GM12878 (cell line): ENCODE results near the gene UBE2E3. TPM values are rescaled to one million over a fixed set of nuclear protein-coding genes. Genes with fewer than 3 reads are reported as not detected.

ENCODE experiments used
- ATAC-seq: fragments of 200-7000 bp; cut with Tn5 transposase; 3 replicates; pipeline ENCODE4 v1.9.1; 2020; ENCODE audit warnings: mild to moderate bottlenecking, moderate library complexity
- BruUV-seq: library from RNA; stranded (reverse); fragments of 400-500 nt; replicated peaks from 2 replicates; lab custom pipeline; 2021; lab: Mats Ljungman, UMichigan
- CTCF ChIA-PET: fragments of 300-600 bp; sonication (Branson Sonifier 250); formaldehyde crosslinking; extraction: SDS; loops from one replicate; lab custom pipeline; 2021; ENCODE audit warnings: inconsistent platforms; lab: Yijun Ruan, JAX
- POLR2A ChIA-PET: fragments of 350-600 bp; formaldehyde crosslinking; extraction: SDS; loops from one replicate; lab custom pipeline; 2021; ENCODE audit warnings: inconsistent platforms; lab: Charles Lee
- RAD21 ChIA-PET: fragments of 300-600 bp; sonication (Branson Sonifier 250); formaldehyde crosslinking; loops from one replicate; lab custom pipeline; 2023; ENCODE audit warnings: antibody characterized with exemption; ENCODE audit not compliant: unreplicated experiment; lab: Charles Lee
- SMC1A ChIA-PET: fragments of 300-600 bp; sonication (Branson Sonifier 250); formaldehyde crosslinking; loops from one replicate; lab custom pipeline; 2023; ENCODE audit not compliant: unreplicated experiment, uncharacterized antibody; lab: Charles Lee
- DNase-seq: peaks from one replicate; pipeline ENCODE4 v3.0.0-alpha.2; 2011; ENCODE audit warnings: low read depth, low spot score
- FAIRE-seq: peaks from 3 replicates; lab custom pipeline; 2011; peaks lifted over from hg19 to GRCh38; lab: Jason Lieb, UNC
- H2AFZ ChIP-seq: 2 replicates; pipeline ENCODE4 v1.6.0; 2011; ENCODE audit warnings: low read depth, low read length, control low read depth; ENCODE audit not compliant: control insufficient read depth
- H3K27ac ChIP-seq: 2 replicates; pipeline ENCODE4 v1.5.1; 2011; ENCODE audit warnings: control low read depth; ENCODE audit not compliant: control insufficient read depth, insufficient read depth
- H3K27me3 ChIP-seq, 2 experiments: replicated peaks in 1 of 2; 2 replicates each; pipeline versions ENCODE4 v1.6.0 to v1.6.1; 2011; ENCODE audit warnings: low read length in 1 of 2; ENCODE audit not compliant: control insufficient read depth in 2 of 2, insufficient read depth in 2 of 2
- H3K36me3 ChIP-seq, 2 experiments: 2 replicates each; pipeline ENCODE4 v1.5.1; 2011; ENCODE audit warnings: low read length in 1 of 2; ENCODE audit not compliant: control insufficient read depth in 2 of 2, insufficient read depth in 2 of 2
- H3K4me1 ChIP-seq: 2 replicates; pipeline ENCODE4 v1.6.1; 2011; ENCODE audit warnings: mild to moderate bottlenecking, low read length, moderate library complexity, mixed read lengths; ENCODE audit not compliant: control insufficient read depth, insufficient read depth
- H3K4me2 ChIP-seq: 2 replicates; pipeline ENCODE4 v1.6.0; 2011; ENCODE audit warnings: control low read depth; ENCODE audit not compliant: control insufficient read depth, insufficient read depth
- H3K4me3 ChIP-seq: fragments of 200-600 bp; sonication (generic); 2 replicates; pipeline ENCODE4 v1.5.1; 2016
- H3K79me2 ChIP-seq: 2 replicates; pipeline ENCODE4 v1.6.0; 2011; ENCODE audit warnings: low read length; ENCODE audit not compliant: control insufficient read depth, insufficient read depth
- H3K9ac ChIP-seq: 2 replicates; pipeline ENCODE4 v1.8.0; 2011; ENCODE audit warnings: low read length, control low read depth, mixed read lengths; ENCODE audit not compliant: control insufficient read depth, insufficient read depth
- H3K9me3 ChIP-seq: replicated peaks from 3 replicates; pipeline ENCODE4 v1.5.1; 2011; ENCODE audit warnings: mild to moderate bottlenecking, low read length; ENCODE audit not compliant: control insufficient read depth, insufficient read depth
- H4K20me1 ChIP-seq: 2 replicates; pipeline ENCODE4 v1.6.0; 2011; ENCODE audit not compliant: control insufficient read depth, insufficient read depth
- BCL11A ChIP-seq: IDR thresholded peaks from 2 replicates; pipeline ENCODE4 v1.6.1; 2011; ENCODE audit warnings: low read depth, low read length
- CHD2 ChIP-seq: IDR thresholded peaks from 2 replicates; pipeline ENCODE4 v1.6.1; 2011; ENCODE audit warnings: low read depth, low read length, improper control_type of control experiment, borderline replicate concordance
- ESRRA ChIP-seq: IDR thresholded peaks from 2 replicates; pipeline ENCODE4 v1.6.1; 2012; ENCODE audit warnings: mild to moderate bottlenecking, low read length, improper control_type of control experiment
- IKZF2 ChIP-seq, 2 experiments: fragments of 450-650 bp; IDR thresholded peaks; 2 replicates each; pipeline ENCODE4 v1.6.1; 2017; ENCODE audit warnings: mild to moderate bottlenecking in 2 of 2, moderate library complexity in 2 of 2
- SKIL ChIP-seq: fragments of 450-650 bp; IDR thresholded peaks from 2 replicates; pipeline ENCODE4 v1.6.1; 2017; ENCODE audit warnings: mild to moderate bottlenecking, low read depth, inconsistent platforms; ENCODE audit not compliant: poor library complexity, severe bottlenecking
- YY1 ChIP-seq: IDR thresholded peaks from 2 replicates; pipeline ENCODE4 v1.6.1; 2011; ENCODE audit warnings: low read depth, mild to moderate bottlenecking, low read length
- ZBED1 ChIP-seq: IDR thresholded peaks from 2 replicates; pipeline ENCODE4 v1.6.1; 2016; ENCODE audit warnings: borderline replicate concordance
- ZNF217 ChIP-seq: fragments of 450-650 bp; IDR thresholded peaks from 2 replicates; pipeline ENCODE4 v1.6.1; 2017; ENCODE audit warnings: antibody characterized with exemption, mild to moderate bottlenecking
- WGBS: methylation state at CpG from one replicate; pipeline ENCODE4 v1.1.6; 2016; ENCODE audit warnings: low lambda C conversion rate; ENCODE audit not compliant: insufficient replicate concordance, insufficient coverage; ENCODE audit errors: missing lambda C conversion rate; 5-methylcytosine and 5-hydroxymethylcytosine counted together
- in situ Hi-C: fragments of 300-500 bp; cut with MboI; formaldehyde crosslinking; loops from 9 replicates; pipeline ENCODE4 v1.14.3; 2018; ENCODE audit warnings: mixed read lengths
- intact Hi-C: fragments of 100-400 bp; cut with micrococcal nuclease; formaldehyde crosslinking; loops from one replicate; pipeline ENCODE4 v1.14.2; 2022; ENCODE audit not compliant: unreplicated experiment
- polyA plus RNA-seq, 11 experiments: library from polyadenylated mRNA; depleted of rRNA in 4 of 11; unstranded in 6 of 11; stranded (reverse) in 5 of 11; fragments of >200 nt; fragmentation: Nextera tagmentation in 4 of 11; fragmentation: Illumina TruSeq in 1 of 11; extraction: Ambion mirVana in 4 of 11; extraction: Trizol in 1 of 11; gene quantifications; 1 replicate in 1 of 11; 2 replicates in 10 of 11; pipeline versions ENCODE4 v1.2.1 to v1.2.3, GENCODE V29; 2011 to 2016; ENCODE audit warnings: inconsistent platforms in 2 of 11, missing spikeins in 2 of 11, low read depth in 1 of 11
- total RNA-seq, 4 experiments: library from RNA; depleted of rRNA in 3 of 4; stranded (reverse); fragments of >200 nt in 3 of 4; fragmentation: Illumina TruSeq in 1 of 4; extraction: Trizol in 1 of 4; gene quantifications; 2 replicates each; pipeline versions ENCODE4 v1.2.1 to v1.2.3, GENCODE V29; 2013 to 2021
- TF ChIP-seq, protein P1 (sequence below): IDR thresholded peaks from 2 replicates; pipeline ENCODE4 v1.6.1; 2012; ENCODE audit warnings: mild to moderate bottlenecking, low read depth, low read length
- TF ChIP-seq, protein P2 (sequence below): IDR thresholded peaks from 2 replicates; pipeline ENCODE4 v1.6.1; 2012; ENCODE audit warnings: low read depth, low read length, improper control_type of control experiment
- TF ChIP-seq, protein P3 (sequence below): IDR thresholded peaks from 2 replicates; pipeline ENCODE4 v1.6.1; 2012; ENCODE audit warnings: low read depth, low read length, improper control_type of control experiment

Gene UBE2E3
- total and polyA plus RNA-seq, 10 of the 15 experiments (the other 5 are each of a cell fraction or from before 2014, with no cell fraction given), result 14.9 to 50.0 (median 26.2) TPM

GRCh38 chr2:181021199-181021789, 40.9 kb downstream of the UBE2E3 start:
- Histone ChIP-seq H3K9ac (no peak overlapping the region), H3K9me3 (no peaks in the 10 kb centered on the region), H3K79me2 (no peaks in the 10 kb centered on the region), H2AFZ (no peak overlapping the region), H4K20me1 (no peaks in the 10 kb centered on the region), H3K27me3 (no peaks in the 10 kb centered on the region), H3K27ac (no peak overlapping the region), H3K36me3 (no peaks in the 10 kb centered on the region), H3K4me3 (no peak overlapping the region)
- POLR2A ChIA-PET, result no interaction called here
- intact Hi-C loops, result no loop called here
- FAIRE-seq, result no peak
- RAD21 ChIA-PET, result no interaction called here
- BruUV-seq, result no TSS peak
- no peak for TF ChIP-seq IKZF2 (IDR thresholded peaks at IDR 0.05)
- no peak for TF ChIP-seq ESRRA
- no peak for TF ChIP-seq ZNF217
- no peak for TF ChIP-seq CHD2
- TF ChIP-seq, protein P1, sequence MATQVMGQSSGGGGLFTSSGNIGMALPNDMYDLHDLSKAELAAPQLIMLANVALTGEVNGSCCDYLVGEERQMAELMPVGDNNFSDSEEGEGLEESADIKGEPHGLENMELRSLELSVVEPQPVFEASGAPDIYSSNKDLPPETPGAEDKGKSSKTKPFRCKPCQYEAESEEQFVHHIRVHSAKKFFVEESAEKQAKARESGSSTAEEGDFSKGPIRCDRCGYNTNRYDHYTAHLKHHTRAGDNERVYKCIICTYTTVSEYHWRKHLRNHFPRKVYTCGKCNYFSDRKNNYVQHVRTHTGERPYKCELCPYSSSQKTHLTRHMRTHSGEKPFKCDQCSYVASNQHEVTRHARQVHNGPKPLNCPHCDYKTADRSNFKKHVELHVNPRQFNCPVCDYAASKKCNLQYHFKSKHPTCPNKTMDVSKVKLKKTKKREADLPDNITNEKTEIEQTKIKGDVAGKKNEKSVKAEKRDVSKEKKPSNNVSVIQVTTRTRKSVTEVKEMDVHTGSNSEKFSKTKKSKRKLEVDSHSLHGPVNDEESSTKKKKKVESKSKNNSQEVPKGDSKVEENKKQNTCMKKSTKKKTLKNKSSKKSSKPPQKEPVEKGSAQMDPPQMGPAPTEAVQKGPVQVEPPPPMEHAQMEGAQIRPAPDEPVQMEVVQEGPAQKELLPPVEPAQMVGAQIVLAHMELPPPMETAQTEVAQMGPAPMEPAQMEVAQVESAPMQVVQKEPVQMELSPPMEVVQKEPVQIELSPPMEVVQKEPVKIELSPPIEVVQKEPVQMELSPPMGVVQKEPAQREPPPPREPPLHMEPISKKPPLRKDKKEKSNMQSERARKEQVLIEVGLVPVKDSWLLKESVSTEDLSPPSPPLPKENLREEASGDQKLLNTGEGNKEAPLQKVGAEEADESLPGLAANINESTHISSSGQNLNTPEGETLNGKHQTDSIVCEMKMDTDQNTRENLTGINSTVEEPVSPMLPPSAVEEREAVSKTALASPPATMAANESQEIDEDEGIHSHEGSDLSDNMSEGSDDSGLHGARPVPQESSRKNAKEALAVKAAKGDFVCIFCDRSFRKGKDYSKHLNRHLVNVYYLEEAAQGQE, result no peak
- TF ChIP-seq, protein P2, sequence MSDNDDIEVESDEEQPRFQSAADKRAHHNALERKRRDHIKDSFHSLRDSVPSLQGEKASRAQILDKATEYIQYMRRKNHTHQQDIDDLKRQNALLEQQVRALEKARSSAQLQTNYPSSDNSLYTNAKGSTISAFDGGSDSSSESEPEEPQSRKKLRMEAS, result no peak
- TF ChIP-seq YY1, result no peak
- TF ChIP-seq BCL11A, result no peak
- no peak for TF ChIP-seq SKIL
- no peak for TF ChIP-seq ZBED1
- TF ChIP-seq, protein P3, sequence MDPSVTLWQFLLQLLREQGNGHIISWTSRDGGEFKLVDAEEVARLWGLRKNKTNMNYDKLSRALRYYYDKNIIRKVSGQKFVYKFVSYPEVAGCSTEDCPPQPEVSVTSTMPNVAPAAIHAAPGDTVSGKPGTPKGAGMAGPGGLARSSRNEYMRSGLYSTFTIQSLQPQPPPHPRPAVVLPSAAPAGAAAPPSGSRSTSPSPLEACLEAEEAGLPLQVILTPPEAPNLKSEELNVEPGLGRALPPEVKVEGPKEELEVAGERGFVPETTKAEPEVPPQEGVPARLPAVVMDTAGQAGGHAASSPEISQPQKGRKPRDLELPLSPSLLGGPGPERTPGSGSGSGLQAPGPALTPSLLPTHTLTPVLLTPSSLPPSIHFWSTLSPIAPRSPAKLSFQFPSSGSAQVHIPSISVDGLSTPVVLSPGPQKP, result no peak
- TF ChIP-seq, all 136 proteins: peak for 0
- DNase-seq (no peak), ATAC-seq (no peak)
- SMC1A ChIA-PET, result no interaction called here
- Histone ChIP-seq H3K4me2 (no peak overlapping the region), H3K4me1 (no peaks in the 10 kb centered on the region)
- CTCF ChIA-PET, result no interaction called here
- in situ Hi-C loops, result no loop called here
- 100% methylated on average over 1 of the region's 1 CpG for WGBS
